MM.1S (cell line): ENCODE data around the gene VPS18.

Experiments
- DNase-seq: peaks from one replicate; pipeline ENCODE4 v3.0.0-alpha.2; 2015
- H2AFZ ChIP-seq: fragments of 300-600 bp; sonication (generic); 2 replicates; pipeline ENCODE4 v1.6.0; 2016; ENCODE audit warnings: antibody characterized with exemption, low read length
- H3F3A ChIP-seq: fragments of 300-600 bp; sonication (generic); 2 replicates; pipeline ENCODE4 v1.6.1; 2016; ENCODE audit warnings: mild to moderate bottlenecking, antibody characterized with exemption, low read length, moderate library complexity, mixed read lengths; ENCODE audit not compliant: insufficient read depth
- H3K27ac ChIP-seq: fragments of 300-600 bp; sonication (generic); 2 replicates; pipeline ENCODE4 v1.5.1; 2016; ENCODE audit warnings: mild to moderate bottlenecking, low read length
- H3K27me3 ChIP-seq: fragments of 300-600 bp; sonication (generic); replicated peaks from 2 replicates; pipeline ENCODE4 v1.6.0; 2016; ENCODE audit warnings: low read length; ENCODE audit not compliant: insufficient read depth
- H3K36me3 ChIP-seq: fragments of 300-600 bp; sonication (generic); replicated peaks from 2 replicates; pipeline ENCODE4 v1.6.1; 2016; ENCODE audit warnings: mild to moderate bottlenecking, low read length, mixed read lengths; ENCODE audit not compliant: insufficient read depth
- H3K4me1 ChIP-seq: fragments of 300-600 bp; sonication (generic); 2 replicates; pipeline ENCODE4 v1.6.1; 2016; ENCODE audit warnings: low read length, mixed read lengths
- H3K4me2 ChIP-seq: fragments of 300-600 bp; sonication (generic); 2 replicates; pipeline ENCODE4 v1.6.0; 2016; ENCODE audit warnings: low read depth, low read length
- H3K4me3 ChIP-seq: fragments of 300-600 bp; sonication (generic); 2 replicates; pipeline ENCODE4 v1.5.1; 2016; ENCODE audit warnings: low read length, mixed read lengths
- H3K79me2 ChIP-seq: fragments of 300-600 bp; sonication (generic); 2 replicates; pipeline ENCODE4 v1.6.1; 2016; ENCODE audit warnings: mixed run types, low read length, mixed read lengths
- H3K9ac ChIP-seq: fragments of 300-600 bp; sonication (generic); 2 replicates; pipeline ENCODE4 v1.6.1; 2016; ENCODE audit warnings: low read length, mixed read lengths
- H3K9me2 ChIP-seq: fragments of 300-600 bp; sonication (generic); replicated peaks from 2 replicates; pipeline ENCODE4 v1.6.1; 2016; ENCODE audit warnings: mild to moderate bottlenecking, low read length, mixed read lengths; ENCODE audit not compliant: insufficient read depth
- H3K9me3 ChIP-seq: fragments of 300-600 bp; sonication (generic); replicated peaks from 2 replicates; pipeline ENCODE4 v1.6.1; 2016; ENCODE audit warnings: mild to moderate bottlenecking, low read length, mixed read lengths; ENCODE audit not compliant: insufficient read depth
- H4K20me1 ChIP-seq: fragments of 300-600 bp; sonication (generic); 2 replicates; pipeline ENCODE4 v1.6.1; 2016; ENCODE audit warnings: mild to moderate bottlenecking, low read length, moderate library complexity, mixed read lengths; ENCODE audit not compliant: insufficient read depth
- EZH2 ChIP-seq: fragments of 300-600 bp; sonication (generic); optimal IDR thresholded peaks from 2 replicates; pipeline ENCODE3; 2017; ENCODE audit warnings: low read depth, mild to moderate bottlenecking, antibody characterized with exemption, low read length, mixed read lengths
- EZH2phosphoT487 ChIP-seq: fragments of 300-600 bp; sonication (generic); IDR thresholded peaks from 2 replicates; pipeline ENCODE4 v1.6.1; 2018; ENCODE audit warnings: antibody characterized with exemption, low read length
- TF ChIP-seq, protein P1 (sequence below): fragments of 300-600 bp; sonication (generic); IDR thresholded peaks from 2 replicates; pipeline ENCODE4 v1.5.1; 2016; ENCODE audit warnings: antibody characterized with exemption, low read length, mixed read lengths

Gene VPS18

DNA sequence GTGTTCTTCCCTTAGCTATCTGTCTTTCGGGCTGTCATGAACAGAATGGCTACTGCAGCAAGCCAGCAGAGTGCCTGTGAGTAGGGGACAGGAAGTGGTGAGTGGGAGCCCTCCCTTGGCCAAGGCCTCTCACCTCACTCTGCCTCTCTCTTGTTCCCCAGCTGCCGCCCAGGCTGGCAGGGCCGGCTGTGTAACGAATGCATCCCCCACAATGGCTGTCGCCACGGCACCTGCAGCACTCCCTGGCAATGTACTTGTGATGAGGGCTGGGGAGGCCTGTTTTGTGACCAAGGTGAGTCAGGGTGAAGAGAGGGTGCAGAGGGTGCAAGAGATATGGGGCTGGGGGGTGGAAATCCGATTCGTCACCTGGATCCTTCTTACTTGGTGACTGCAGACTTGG is 37.9 kb downstream of the VPS18 start:
- H3F3A ChIP-seq, result peaks cover 8% of the 10 kb centered on the region
- H3K79me2 ChIP-seq, result no peaks in the 10 kb centered on the region
- TF ChIP-seq, protein P1, sequence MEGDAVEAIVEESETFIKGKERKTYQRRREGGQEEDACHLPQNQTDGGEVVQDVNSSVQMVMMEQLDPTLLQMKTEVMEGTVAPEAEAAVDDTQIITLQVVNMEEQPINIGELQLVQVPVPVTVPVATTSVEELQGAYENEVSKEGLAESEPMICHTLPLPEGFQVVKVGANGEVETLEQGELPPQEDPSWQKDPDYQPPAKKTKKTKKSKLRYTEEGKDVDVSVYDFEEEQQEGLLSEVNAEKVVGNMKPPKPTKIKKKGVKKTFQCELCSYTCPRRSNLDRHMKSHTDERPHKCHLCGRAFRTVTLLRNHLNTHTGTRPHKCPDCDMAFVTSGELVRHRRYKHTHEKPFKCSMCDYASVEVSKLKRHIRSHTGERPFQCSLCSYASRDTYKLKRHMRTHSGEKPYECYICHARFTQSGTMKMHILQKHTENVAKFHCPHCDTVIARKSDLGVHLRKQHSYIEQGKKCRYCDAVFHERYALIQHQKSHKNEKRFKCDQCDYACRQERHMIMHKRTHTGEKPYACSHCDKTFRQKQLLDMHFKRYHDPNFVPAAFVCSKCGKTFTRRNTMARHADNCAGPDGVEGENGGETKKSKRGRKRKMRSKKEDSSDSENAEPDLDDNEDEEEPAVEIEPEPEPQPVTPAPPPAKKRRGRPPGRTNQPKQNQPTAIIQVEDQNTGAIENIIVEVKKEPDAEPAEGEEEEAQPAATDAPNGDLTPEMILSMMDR, result no peak
- H3K9me2 ChIP-seq, result no peaks in the 10 kb centered on the region
- no peak overlapping the region for H3K4me3 ChIP-seq
- H3K4me1 ChIP-seq, result 0 out of 2 replicates have a peak, but pooled peaks cover 10% of the 10 kb centered on the region
- H2AFZ ChIP-seq, result no peak overlapping the region
- H3K4me2 ChIP-seq, result no peak overlapping the region
- no peaks in the 10 kb centered on the region for H3K9me3 ChIP-seq
- peaks cover 31% of the 10 kb centered on the region for H3K27me3 ChIP-seq
- H4K20me1 ChIP-seq, result no peaks in the 10 kb centered on the region
- no peak overlapping the region for H3K27ac ChIP-seq
- no peak overlapping the region for H3K9ac ChIP-seq
- DNase-seq, result no peak
- no peaks in the 10 kb centered on the region for H3K36me3 ChIP-seq

DNA sequence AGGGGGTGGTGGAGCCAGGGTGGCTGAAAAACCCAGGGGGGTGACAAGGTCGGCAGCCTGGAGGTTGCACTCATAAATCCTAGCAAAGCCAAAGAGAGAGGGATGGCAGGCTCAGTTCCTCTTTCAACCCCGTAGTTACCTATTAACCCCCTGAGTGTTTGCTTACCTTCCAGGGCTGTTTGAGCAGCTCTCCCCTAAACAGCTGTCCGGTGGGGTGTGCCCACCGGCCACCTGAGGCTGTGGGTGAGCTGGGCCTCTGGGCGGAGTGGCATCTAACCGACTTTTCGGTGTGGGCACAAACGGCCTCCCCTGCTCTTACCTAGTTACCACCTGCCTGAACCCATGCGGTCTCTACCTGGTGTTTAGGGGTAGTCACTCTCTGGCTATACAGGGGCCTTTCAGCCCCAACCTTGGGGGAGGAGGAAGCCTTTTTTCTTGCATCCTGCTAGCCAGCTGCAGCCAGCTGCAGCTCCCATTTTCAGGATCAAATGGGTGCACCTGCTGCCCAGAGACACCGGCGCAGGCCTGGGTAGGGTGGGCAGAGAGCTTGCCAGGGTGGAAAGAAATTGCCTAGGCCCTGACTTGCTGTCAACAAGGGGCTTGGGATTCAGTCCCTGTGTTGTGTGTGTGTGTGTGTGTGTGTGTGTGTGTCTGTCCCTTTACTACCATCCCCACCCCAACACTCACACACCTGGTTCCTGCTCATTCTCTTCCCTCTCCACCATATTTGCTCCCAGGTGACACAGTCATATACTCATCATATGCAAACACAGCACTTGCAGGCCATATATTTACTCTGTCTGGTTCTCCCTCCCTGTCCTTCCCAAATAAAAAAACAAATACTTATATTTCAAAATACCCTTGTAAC is 38.6 kb downstream of the VPS18 start:
- DNase-seq, result no peak
- Histone ChIP-seq H3K79me2 (no peaks in the 10 kb centered on the region), H3K9me2 (no peaks in the 10 kb centered on the region), H3K36me3 (no peaks in the 10 kb centered on the region), H3K9ac (no peak overlapping the region), H3K27me3 (peaks cover 24% of the 10 kb centered on the region), H3K4me1 (0 out of 2 replicates have a peak, but pooled peaks cover 10% of the 10 kb centered on the region), H3K4me2 (no peak overlapping the region), H2AFZ (no peak overlapping the region), H3K27ac (no peak overlapping the region), H3K4me3 (no peak overlapping the region), H4K20me1 (no peaks in the 10 kb centered on the region), H3K9me3 (no peaks in the 10 kb centered on the region), H3F3A (peaks cover 8% of the 10 kb centered on the region)
- TF ChIP-seq EZH2 (no peak), EZH2phosphoT487 (no peak)
- TF ChIP-seq, protein P1, result no peak

DNA sequence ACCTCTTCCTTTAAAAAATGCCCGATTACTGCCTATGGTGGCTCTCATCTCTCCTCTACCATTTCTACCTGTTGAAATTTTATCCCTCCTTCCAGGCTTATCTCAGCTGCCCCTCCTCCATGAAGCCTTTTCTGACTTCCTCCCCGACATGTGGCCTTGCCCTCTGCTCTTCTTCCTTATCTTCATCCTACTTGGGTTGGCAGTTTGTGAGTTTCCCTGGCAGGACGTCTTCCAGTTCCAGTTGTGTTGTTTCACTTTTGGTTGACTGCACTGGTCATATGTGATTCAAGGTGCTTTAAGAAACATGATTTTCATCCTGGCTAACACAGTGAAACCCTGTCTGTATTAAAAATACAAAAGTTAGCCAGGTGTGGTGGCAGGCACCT is 39.3 kb downstream of the VPS18 start:
- no peaks in the 10 kb centered on the region for H3K9me3 ChIP-seq
- no peak for DNase-seq
- peaks cover 18% of the 10 kb centered on the region for H3K27me3 ChIP-seq
- no peaks in the 10 kb centered on the region for H3K79me2 ChIP-seq
- no peaks in the 10 kb centered on the region for H4K20me1 ChIP-seq
- TF ChIP-seq, protein P1, result no peak
- TF ChIP-seq EZH2 (no peak), EZH2phosphoT487 (no peak)
- 0 out of 2 replicates have a peak overlapping the region, but pooled peaks have one; percentile 30 for H2AFZ ChIP-seq
- no peak overlapping the region for H3K4me3 ChIP-seq
- no peaks in the 10 kb centered on the region for H3K9me2 ChIP-seq
- H3K36me3 ChIP-seq, result no peaks in the 10 kb centered on the region
- peaks cover 6% of the 10 kb centered on the region for H3F3A ChIP-seq
- no peak overlapping the region for H3K9ac ChIP-seq
- no peak overlapping the region for H3K4me2 ChIP-seq
- 0 out of 2 replicates have a peak, but pooled peaks cover 10% of the 10 kb centered on the region for H3K4me1 ChIP-seq
- no peak overlapping the region for H3K27ac ChIP-seq
